GM12891 (cell line): Measurements from ENCODE around the gene TSHR.

Experiments used
- POLR2A ChIP-seq: IDR thresholded peaks from 2 replicates; pipeline ENCODE4 v1.6.1; 2011; ENCODE audit warnings: low read depth, low read length, control low read depth
- TAF1 ChIP-seq: IDR thresholded peaks from 2 replicates; pipeline ENCODE4 v1.6.1; 2011; ENCODE audit warnings: low read depth, low read length, control low read depth

DNA sequence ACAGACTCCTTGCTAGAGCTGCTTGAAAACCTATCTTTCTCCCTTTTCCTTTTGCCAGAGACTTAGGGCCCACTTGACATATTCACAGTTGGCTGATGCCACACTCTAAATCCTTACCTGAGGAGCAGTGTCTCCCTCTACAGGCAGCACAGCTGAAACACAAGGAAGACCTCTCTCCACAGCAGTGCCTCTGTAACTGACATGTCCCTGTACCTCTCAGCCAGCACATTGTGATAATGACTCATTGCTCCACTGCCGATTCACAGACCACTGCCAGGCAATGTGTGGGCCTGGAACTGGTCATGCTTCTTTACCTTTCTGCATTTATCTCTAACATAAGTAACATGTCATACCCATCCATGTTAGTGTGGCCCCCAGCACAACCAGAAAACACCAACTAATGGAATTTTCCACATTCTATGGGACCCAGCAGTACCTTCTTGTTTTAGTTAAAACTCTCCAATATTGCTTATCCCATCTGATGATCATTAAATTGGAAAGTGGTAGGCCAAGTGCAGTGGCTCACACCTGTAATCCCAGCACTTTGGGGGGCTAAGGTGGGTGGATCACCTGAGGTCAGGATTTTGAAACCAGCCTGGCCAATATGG lies 208.8 kb downstream of the TSHR start:
- TF ChIP-seq TAF1 = no peak
- no peak for TF ChIP-seq POLR2A
